NB4 (cell line): ENCODE results near the gene ANKRA2.

Source experiments
- MYC ChIP-seq: IDR thresholded peaks from 2 replicates; pipeline ENCODE4 v1.6.1; 2011; ENCODE audit warnings: low read depth, low read length
- POLR2A ChIP-seq: IDR thresholded peaks from 2 replicates; pipeline ENCODE4 v1.6.1; 2011; ENCODE audit warnings: mild to moderate bottlenecking; ENCODE audit not compliant: insufficient read length; ENCODE audit errors: extremely low read depth
- TF ChIP-seq, protein P1 (sequence below): IDR thresholded peaks from one replicate; pipeline ENCODE4 v1.5.1; 2012; ENCODE audit warnings: low read depth, low read length

DNA sequence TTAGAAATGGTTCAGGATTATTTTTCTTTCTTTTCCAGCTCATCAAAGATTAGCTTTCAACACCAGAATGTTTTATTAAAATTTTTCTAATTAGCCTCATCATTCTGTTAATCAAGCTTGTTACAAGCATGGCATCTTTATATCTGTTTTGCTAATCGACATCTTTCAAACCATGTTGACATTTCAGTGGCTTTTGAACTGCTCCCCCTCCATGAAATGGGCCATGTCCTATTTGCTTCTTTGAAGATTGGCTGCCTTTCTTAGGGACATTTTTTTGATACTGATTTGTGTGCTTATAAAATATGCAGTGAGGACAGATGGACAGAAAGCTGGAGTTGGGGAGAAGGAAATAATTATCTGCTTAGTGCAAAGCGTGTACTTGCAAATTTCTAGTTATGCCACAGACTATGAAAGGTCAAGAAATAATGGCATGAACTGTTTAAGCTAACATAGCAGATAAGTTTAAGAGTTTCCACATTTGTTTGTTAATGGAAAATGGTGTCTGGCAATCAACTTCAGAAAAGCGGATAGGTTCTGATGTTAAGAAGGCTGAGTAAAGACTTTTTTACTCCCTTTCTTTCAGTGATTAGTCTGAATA lies 39.7 kb downstream of the ANKRA2 start:
- TF ChIP-seq, protein P1, sequence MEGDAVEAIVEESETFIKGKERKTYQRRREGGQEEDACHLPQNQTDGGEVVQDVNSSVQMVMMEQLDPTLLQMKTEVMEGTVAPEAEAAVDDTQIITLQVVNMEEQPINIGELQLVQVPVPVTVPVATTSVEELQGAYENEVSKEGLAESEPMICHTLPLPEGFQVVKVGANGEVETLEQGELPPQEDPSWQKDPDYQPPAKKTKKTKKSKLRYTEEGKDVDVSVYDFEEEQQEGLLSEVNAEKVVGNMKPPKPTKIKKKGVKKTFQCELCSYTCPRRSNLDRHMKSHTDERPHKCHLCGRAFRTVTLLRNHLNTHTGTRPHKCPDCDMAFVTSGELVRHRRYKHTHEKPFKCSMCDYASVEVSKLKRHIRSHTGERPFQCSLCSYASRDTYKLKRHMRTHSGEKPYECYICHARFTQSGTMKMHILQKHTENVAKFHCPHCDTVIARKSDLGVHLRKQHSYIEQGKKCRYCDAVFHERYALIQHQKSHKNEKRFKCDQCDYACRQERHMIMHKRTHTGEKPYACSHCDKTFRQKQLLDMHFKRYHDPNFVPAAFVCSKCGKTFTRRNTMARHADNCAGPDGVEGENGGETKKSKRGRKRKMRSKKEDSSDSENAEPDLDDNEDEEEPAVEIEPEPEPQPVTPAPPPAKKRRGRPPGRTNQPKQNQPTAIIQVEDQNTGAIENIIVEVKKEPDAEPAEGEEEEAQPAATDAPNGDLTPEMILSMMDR = no peak
- TF ChIP-seq MYC (no peak), POLR2A (no peak)
